Keratinocyte (primary cell): Measurements from ENCODE around the gene MYO16.

ENCODE experiments used
- EZH2 ChIP-seq: IDR thresholded peaks from one replicate; pipeline ENCODE4 v1.6.1; 2012; ENCODE audit warnings: inconsistent platforms, mild to moderate bottlenecking, low read length, moderate library complexity
- TF ChIP-seq, protein P1 (sequence below), 3 experiments: IDR thresholded peaks in 1 of 3; conservative IDR thresholded peaks in 1 of 3; optimal IDR thresholded peaks in 1 of 3; 2 replicates in 2 of 3; 3 replicates in 1 of 3; pipeline versions ENCODE3 to v1.5.1; 2011; ENCODE audit warnings: low read length in 3 of 3, mild to moderate bottlenecking in 3 of 3, moderate library complexity in 2 of 3, control low read depth in 1 of 3, inconsistent platforms in 1 of 3; ENCODE audit not compliant: insufficient read depth in 2 of 3; ENCODE audit errors: extremely low read depth in 1 of 3

DNA sequence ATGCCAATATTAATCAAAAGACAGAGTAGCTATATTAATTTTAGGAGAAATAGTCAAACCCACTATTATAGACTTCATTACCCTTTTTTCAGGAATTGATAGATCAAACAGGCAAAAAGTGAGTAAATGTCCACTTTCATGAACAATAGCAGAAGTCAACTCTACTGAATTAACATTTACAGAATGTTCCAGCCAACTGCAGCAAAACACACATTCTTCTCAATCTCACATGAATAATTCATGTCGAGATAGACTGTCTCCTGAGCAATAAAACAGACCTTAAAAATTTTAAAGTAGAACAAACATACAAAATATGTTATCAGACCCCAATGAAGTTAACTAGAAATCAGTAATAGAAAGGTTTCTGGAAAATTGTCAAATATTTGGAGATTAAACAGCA lies 118.4 kb downstream of the MYO16 start:
- TF ChIP-seq, protein P1, sequence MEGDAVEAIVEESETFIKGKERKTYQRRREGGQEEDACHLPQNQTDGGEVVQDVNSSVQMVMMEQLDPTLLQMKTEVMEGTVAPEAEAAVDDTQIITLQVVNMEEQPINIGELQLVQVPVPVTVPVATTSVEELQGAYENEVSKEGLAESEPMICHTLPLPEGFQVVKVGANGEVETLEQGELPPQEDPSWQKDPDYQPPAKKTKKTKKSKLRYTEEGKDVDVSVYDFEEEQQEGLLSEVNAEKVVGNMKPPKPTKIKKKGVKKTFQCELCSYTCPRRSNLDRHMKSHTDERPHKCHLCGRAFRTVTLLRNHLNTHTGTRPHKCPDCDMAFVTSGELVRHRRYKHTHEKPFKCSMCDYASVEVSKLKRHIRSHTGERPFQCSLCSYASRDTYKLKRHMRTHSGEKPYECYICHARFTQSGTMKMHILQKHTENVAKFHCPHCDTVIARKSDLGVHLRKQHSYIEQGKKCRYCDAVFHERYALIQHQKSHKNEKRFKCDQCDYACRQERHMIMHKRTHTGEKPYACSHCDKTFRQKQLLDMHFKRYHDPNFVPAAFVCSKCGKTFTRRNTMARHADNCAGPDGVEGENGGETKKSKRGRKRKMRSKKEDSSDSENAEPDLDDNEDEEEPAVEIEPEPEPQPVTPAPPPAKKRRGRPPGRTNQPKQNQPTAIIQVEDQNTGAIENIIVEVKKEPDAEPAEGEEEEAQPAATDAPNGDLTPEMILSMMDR (optimal IDR thresholded peaks at IDR 0.05 in 1 of 3, IDR thresholded peaks at IDR 0.05 in 1 of 3, conservative IDR thresholded peaks at IDR 0.05 in 1 of 3; ENCODE audit: extremely low read depth in 1 of 3, insufficient read depth in 2 of 3, low read length in 3 of 3), result no peak
- TF ChIP-seq EZH2, result no peak
